ENCODE data around the gene PLEKHG4B.
"Not testable (repeated sequence)": the region's sequence is repeated elsewhere in the genome, so short reads cannot be mapped to it uniquely, and the experiment has no call there.

Gene PLEKHG4B, protein sequence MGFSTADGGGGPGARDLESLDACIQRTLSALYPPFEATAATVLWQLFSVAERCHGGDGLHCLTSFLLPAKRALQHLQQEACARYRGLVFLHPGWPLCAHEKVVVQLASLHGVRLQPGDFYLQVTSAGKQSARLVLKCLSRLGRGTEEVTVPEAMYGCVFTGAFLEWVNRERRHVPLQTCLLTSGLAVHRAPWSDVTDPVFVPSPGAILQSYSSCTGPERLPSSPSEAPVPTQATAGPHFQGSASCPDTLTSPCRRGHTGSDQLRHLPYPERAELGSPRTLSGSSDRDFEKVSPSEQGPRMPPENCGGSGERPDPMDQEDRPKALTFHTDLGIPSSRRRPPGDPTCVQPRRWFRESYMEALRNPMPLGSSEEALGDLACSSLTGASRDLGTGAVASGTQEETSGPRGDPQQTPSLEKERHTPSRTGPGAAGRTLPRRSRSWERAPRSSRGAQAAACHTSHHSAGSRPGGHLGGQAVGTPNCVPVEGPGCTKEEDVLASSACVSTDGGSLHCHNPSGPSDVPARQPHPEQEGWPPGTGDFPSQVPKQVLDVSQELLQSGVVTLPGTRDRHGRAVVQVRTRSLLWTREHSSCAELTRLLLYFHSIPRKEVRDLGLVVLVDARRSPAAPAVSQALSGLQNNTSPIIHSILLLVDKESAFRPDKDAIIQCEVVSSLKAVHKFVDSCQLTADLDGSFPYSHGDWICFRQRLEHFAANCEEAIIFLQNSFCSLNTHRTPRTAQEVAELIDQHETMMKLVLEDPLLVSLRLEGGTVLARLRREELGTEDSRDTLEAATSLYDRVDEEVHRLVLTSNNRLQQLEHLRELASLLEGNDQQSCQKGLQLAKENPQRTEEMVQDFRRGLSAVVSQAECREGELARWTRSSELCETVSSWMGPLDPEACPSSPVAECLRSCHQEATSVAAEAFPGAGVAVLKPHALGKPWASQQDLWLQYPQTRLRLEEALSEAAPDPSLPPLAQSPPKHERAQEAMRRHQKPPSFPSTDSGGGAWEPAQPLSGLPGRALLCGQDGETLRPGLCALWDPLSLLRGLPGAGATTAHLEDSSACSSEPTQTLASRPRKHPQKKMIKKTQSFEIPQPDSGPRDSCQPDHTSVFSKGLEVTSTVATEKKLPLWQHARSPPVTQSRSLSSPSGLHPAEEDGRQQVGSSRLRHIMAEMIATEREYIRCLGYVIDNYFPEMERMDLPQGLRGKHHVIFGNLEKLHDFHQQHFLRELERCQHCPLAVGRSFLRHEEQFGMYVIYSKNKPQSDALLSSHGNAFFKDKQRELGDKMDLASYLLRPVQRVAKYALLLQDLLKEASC (N-terminal part only)

GRCh38 chr5:91556-92263, at the start of gene PLEKHG4B:
PLEKHG4B (plus strand) TSS chr5:92168; CDS start chr5:92232, 64 bp downstream.
- DNase-seq, result no peak

DNA sequence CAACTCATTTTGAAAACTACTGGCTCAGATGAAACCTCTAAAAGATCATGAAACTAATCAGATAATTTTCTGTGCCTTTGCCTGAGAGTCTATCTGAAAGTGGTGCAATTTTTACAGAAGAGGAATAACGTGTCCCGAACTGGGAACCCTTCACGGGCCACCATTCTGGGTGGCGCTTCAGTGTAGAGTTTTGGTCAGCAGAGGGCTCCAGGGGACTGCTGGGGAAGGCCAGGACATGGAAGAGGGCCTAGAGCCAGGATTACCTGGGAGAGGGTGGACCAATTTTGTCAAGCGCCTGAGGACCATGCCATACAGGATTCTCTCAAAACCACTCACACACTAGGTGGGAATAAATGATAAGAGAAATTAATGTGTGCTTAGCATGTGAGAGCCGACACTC, 49.7 kb upstream of the PLEKHG4B start:
- DNase-seq, result no peak

- DNase-seq, result no peak
Measured at GRCh38 chr5:48192-48591, 43.8 kb upstream of the PLEKHG4B start.

DNA sequence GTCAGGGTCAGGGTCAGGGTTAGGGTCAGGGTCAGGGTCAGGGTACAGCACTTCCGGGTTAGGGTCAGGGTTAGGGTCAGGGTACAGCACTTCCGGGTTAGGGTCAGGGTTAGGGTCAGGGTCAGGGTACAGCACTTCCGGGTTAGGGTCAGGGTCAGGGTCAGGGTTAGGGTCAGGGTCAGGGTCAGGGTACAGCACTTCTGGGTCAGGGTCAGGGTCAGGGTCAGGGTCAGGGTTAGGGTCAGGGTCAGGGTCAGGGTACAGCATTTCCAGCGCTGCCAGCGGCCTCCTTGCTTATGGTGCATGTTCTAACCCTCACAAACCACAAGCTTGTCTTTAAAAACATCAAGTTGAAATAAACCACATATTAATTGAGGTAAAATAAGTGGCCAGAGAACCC, 42.4 kb upstream of the PLEKHG4B start:
- not testable (repeated sequence) for DNase-seq

DNA sequence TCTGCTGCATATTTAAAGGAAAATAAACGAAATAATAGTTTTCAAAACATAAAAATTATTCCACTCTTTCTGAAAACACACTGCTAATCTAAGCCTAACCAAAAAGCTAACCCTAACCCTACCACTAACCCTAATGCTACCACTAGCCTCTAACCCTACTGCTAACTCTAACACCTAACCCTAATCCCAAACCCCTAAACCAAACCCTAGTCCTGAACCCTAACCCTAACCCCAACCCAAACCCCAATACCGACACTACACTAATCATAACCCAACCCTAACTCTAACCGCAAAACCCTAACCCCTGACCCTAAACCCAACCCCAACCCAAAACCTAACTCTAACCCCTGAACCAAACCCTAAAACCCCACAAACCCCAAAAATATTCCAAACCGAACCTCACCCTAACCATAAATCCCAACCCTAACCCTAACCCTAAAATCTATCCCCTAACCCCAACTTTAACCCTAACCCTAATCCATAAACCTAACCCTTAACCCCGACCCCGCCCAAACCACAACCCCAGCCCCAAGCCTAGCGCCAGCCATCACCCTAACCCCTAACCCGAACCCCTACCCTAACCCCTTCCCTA, 41.9 kb upstream of the PLEKHG4B start:
- DNase-seq, result no peak

- no peak for DNase-seq
Measured at GRCh38 chr5:50724-51499, 41.1 kb upstream of the PLEKHG4B start.

GRCh38 chr5:51500-51823, 40.5 kb upstream of the PLEKHG4B start:
- no peak for DNase-seq

GRCh38 chr5:53381-54174, 38.4 kb upstream of the PLEKHG4B start:
- peak; percentile 8 to 44 for DNase-seq

DNA sequence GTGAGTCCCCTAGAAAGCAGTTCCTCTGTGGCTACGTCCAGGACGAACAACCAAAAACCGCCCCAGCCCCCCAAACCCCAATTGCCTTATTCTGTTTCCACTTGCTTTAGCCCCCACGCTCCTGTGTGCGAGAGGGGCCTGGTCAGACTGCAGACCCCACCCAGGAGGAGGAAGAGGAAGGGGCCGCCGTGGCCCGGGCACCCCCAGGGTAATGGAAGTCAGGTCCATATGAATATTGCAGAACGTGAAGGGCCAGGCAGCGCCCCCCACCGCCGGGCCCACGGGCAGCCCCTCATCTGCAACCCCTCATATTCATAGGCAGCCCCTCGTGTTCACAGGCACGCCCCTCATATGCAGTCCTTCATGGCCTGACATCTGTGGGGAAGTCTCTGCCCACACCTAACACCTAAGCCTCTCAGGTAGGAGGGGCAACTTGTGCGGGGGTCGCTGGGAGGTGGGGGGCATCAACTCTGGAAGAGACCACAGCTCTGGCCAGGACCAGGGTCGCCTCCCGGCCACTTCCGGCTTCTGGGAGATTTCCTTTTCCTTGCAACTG, 37.7 kb upstream of the PLEKHG4B start:
- DNase-seq, result no peak

- no peak for DNase-seq
Measured at GRCh38 chr5:54876-55569, 36.9 kb upstream of the PLEKHG4B start.

- DNase-seq, result no peak
Measured at GRCh38 chr5:56561-57290, 35.2 kb upstream of the PLEKHG4B start.

GRCh38 chr5:60250-60649, 31.7 kb upstream of the PLEKHG4B start:
- not testable (repeated sequence) for DNase-seq

- no peak for DNase-seq
Measured at GRCh38 chr5:70440-70839, 21.5 kb upstream of the PLEKHG4B start.

GRCh38 chr5:72316-73180, 19.4 kb upstream of the PLEKHG4B start:
- DNase-seq, result not testable (repeated sequence)

DNA sequence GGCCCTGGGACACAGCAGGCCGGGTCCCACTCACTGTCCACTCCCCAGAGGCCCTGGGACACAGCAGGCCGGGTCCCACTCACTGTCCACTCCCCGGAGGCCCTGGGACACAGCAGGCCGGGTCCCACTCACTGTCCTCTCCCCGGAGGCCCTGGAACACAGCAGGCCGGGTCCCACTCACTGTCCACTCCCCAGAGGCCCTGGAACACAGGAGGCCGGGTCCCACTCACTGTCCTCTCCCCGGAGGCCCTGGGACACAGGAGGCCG, 18.9 kb upstream of the PLEKHG4B start:
- not testable (repeated sequence) for DNase-seq

DNA sequence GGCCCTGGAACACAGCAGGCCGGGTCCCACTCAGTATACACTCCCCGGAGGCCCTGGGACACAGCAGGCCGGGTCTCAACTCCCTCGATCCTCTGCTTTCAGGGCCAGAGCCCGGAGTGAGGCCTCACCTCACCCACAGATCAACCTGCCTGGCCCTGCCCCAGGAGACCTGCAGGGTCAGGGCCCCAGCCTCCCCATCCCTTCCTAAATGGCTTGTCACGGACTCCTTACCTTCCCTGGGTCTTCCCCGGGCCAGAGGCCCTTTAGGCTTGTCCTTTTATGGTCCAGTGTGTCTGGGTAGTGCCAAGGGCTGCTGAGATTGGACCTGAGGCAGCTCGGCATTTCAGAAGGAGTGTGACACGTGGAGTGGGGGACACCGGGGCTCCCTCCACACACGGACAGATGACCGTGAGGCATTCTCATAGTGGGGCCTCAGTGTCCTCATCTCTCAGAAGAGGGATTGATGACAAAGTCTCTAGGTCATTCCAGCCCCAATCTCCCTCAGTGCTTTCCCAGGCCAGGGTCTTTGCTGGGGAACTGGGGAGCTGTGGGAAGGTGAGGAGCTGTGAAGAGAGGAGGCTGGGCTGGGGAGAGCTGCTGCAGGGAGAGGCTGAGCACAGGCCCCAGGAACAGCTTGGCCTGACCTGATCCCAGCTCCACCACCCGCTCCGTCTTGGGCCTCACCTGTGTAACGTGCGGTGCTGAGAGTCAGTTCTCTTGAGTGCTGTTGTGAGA, 18.0 kb upstream of the PLEKHG4B start:
- DNase-seq, result no peak

- DNase-seq, result no peak
Measured at GRCh38 chr5:74503-75109, 17.4 kb upstream of the PLEKHG4B start.
